Neural cell (in vitro differentiated cells): ENCODE data around the gene MAGI2. TPM values are rescaled to one million over a fixed set of nuclear protein-coding genes. Genes with fewer than 3 reads are reported as not detected.

Experiments
- H2AFZ ChIP-seq: fragments of 200-600, 300-800 bp; sonication (generic), shearing (Covaris generic); 2 replicates; pipeline ENCODE4 v1.6.0; 2014; ENCODE audit warnings: low read depth, mild to moderate bottlenecking, antibody characterized with exemption, low read length, moderate library complexity
- H3F3A ChIP-seq: fragments of 200-600 bp; shearing (Covaris generic); 2 replicates; pipeline ENCODE4 v1.6.1; 2016; ENCODE audit warnings: mild to moderate bottlenecking, moderate library complexity, mixed read lengths, antibody characterized with exemption, low read length; ENCODE audit not compliant: insufficient read depth, poor library complexity, severe bottlenecking
- H3K27ac ChIP-seq: fragments of 200-600, 300-800 bp; sonication (generic), shearing (Covaris generic); 2 replicates; pipeline ENCODE4 v1.5.1; 2014; ENCODE audit warnings: mild to moderate bottlenecking, low read length, moderate library complexity
- H3K27me3 ChIP-seq: fragments of 300-800, 200-600 bp; sonication (generic), shearing (Covaris generic); 2 replicates; pipeline ENCODE4 v1.6.0; 2014; ENCODE audit warnings: mild to moderate bottlenecking, low read depth, low read length, moderate library complexity; ENCODE audit not compliant: insufficient read depth
- H3K36me3 ChIP-seq: fragments of 300-800, 200-600 bp; sonication (generic), shearing (Covaris generic); 2 replicates; pipeline ENCODE4 v1.5.1; 2014; ENCODE audit warnings: mild to moderate bottlenecking, antibody characterized with exemption, low read length, moderate library complexity; ENCODE audit not compliant: insufficient read depth
- H3K4me2 ChIP-seq: fragments of 300-800, 200-600 bp; sonication (generic), shearing (Covaris generic); 2 replicates; pipeline ENCODE4 v1.6.0; 2014; ENCODE audit warnings: mild to moderate bottlenecking, low read length
- H3K4me3 ChIP-seq: fragments of 300-800, 200-600 bp; sonication (generic), shearing (Covaris generic); 2 replicates; pipeline ENCODE4 v1.5.1; 2014; ENCODE audit warnings: mild to moderate bottlenecking, low read length, moderate library complexity
- H3K79me2 ChIP-seq: fragments of 200-600 bp; shearing (Covaris generic); replicated peaks from 2 replicates; pipeline ENCODE4 v1.6.0; 2014; ENCODE audit warnings: mild to moderate bottlenecking, low read length, moderate library complexity; ENCODE audit not compliant: insufficient read depth
- H3K9ac ChIP-seq: fragments of 300-800, 200-600 bp; sonication (generic), shearing (Covaris generic); 2 replicates; pipeline ENCODE4 v1.6.1; 2016; ENCODE audit warnings: mild to moderate bottlenecking, low read length, mixed read lengths
- H3K9me2 ChIP-seq: fragments of 200-600 bp; shearing (Covaris generic); 2 replicates; pipeline ENCODE4 v1.6.1; 2016; ENCODE audit warnings: mild to moderate bottlenecking, low read length, mixed read lengths; ENCODE audit not compliant: insufficient read depth
- H3K9me3 ChIP-seq: fragments of 200-600, 300-800 bp; sonication (generic), shearing (Covaris generic); 2 replicates; pipeline ENCODE4 v1.6.1; 2016; ENCODE audit warnings: mild to moderate bottlenecking, mixed run types, low read length, moderate library complexity, mixed read lengths
- H4K20me1 ChIP-seq: fragments of 200-600 bp; shearing (Covaris generic); 2 replicates; pipeline ENCODE4 v1.6.1; 2016; ENCODE audit warnings: mild to moderate bottlenecking, mixed run types; ENCODE audit not compliant: insufficient read depth
- EP300 ChIP-seq: fragments of 450-650 bp; conservative IDR thresholded peaks from 2 replicates; pipeline ENCODE4 v1.6.1; 2014; ENCODE audit warnings: antibody characterized with exemption, mild to moderate bottlenecking, moderate library complexity; ENCODE audit not compliant: poor library complexity, severe bottlenecking
- EZH2 ChIP-seq: fragments of 200-600, 300-800 bp; shearing (Covaris generic), sonication (generic); IDR thresholded peaks from 2 replicates; pipeline ENCODE4 v1.6.1; 2014; ENCODE audit warnings: antibody characterized with exemption, low read length, borderline replicate concordance, mild to moderate bottlenecking; ENCODE audit not compliant: insufficient read depth, poor library complexity, severe bottlenecking
- MXI1 ChIP-seq: fragments of 450-650 bp; conservative IDR thresholded peaks from 2 replicates; pipeline ENCODE4 v1.6.1; 2014; ENCODE audit warnings: antibody characterized with exemption, mild to moderate bottlenecking; ENCODE audit not compliant: poor library complexity, severe bottlenecking
- POLR2AphosphoS5 ChIP-seq: IDR thresholded peaks from 2 replicates; pipeline ENCODE4 v1.6.1; 2012
- RAD21 ChIP-seq: fragments of 450-650 bp; conservative IDR thresholded peaks from 2 replicates; pipeline ENCODE4 v1.6.1; 2014; ENCODE audit warnings: antibody characterized with exemption, mild to moderate bottlenecking, moderate library complexity
- SMC3 ChIP-seq: fragments of 450-650 bp; conservative IDR thresholded peaks from 2 replicates; pipeline ENCODE4 v1.6.1; 2014; ENCODE audit warnings: antibody characterized with exemption, mild to moderate bottlenecking, moderate library complexity; ENCODE audit not compliant: poor library complexity
- TAF1 ChIP-seq: IDR thresholded peaks from 2 replicates; pipeline ENCODE4 v1.6.1; 2012; ENCODE audit warnings: low read depth
- polyA plus RNA-seq: library from polyadenylated mRNA; depleted of rRNA; stranded (reverse); fragments of >200 nt; gene quantifications from 2 replicates; pipeline ENCODE4 v1.2.3, GENCODE V29; 2014
- TF ChIP-seq, protein P1 (sequence below): IDR thresholded peaks from 2 replicates; pipeline ENCODE4 v1.6.1; 2012; ENCODE audit warnings: borderline replicate concordance
- TF ChIP-seq, protein P2 (sequence below): fragments of 450-650 bp; IDR thresholded peaks from 2 replicates; pipeline ENCODE4 v1.5.1; 2014; ENCODE audit warnings: antibody characterized with exemption, mild to moderate bottlenecking, moderate library complexity; ENCODE audit not compliant: poor library complexity, severe bottlenecking

MAGI2 gene
- polyA plus RNA-seq, 1 donor from 2014 or later: 19.3 TPM

DNA sequence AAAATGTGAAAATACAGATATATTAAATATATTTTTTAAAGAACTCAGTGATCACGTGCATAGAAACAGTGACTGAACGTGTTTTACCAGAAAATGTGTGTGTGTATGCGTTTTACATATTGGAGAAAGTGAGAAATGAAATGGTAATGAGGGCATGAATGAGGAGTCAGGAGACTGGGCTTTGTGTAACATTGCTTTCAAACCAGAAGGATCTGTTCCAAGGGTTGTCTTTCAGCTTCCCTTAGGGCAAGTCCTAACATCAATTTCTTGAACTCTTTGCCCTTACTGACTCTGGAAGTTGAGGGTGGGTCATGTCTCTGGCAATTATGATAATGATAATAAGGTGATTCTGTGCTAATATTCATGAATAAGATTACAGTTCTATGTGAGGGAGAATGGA is 1097.6 kb downstream of the MAGI2 start:
- Histone ChIP-seq H3K9me3 (no peaks in the 10 kb centered on the region), H3K36me3 (no peaks in the 10 kb centered on the region), H3K4me3 (no peak overlapping the region), H3K9ac (no peak overlapping the region), H3K9me2 (no peaks in the 10 kb centered on the region), H3K79me2 (no peaks in the 10 kb centered on the region), H3F3A (no peaks in the 10 kb centered on the region), H3K27me3 (no peaks in the 10 kb centered on the region), H4K20me1 (no peaks in the 10 kb centered on the region), H3K4me2 (no peak overlapping the region), H3K27ac (no peak overlapping the region), H2AFZ (no peak overlapping the region)
- TF ChIP-seq, protein P1, sequence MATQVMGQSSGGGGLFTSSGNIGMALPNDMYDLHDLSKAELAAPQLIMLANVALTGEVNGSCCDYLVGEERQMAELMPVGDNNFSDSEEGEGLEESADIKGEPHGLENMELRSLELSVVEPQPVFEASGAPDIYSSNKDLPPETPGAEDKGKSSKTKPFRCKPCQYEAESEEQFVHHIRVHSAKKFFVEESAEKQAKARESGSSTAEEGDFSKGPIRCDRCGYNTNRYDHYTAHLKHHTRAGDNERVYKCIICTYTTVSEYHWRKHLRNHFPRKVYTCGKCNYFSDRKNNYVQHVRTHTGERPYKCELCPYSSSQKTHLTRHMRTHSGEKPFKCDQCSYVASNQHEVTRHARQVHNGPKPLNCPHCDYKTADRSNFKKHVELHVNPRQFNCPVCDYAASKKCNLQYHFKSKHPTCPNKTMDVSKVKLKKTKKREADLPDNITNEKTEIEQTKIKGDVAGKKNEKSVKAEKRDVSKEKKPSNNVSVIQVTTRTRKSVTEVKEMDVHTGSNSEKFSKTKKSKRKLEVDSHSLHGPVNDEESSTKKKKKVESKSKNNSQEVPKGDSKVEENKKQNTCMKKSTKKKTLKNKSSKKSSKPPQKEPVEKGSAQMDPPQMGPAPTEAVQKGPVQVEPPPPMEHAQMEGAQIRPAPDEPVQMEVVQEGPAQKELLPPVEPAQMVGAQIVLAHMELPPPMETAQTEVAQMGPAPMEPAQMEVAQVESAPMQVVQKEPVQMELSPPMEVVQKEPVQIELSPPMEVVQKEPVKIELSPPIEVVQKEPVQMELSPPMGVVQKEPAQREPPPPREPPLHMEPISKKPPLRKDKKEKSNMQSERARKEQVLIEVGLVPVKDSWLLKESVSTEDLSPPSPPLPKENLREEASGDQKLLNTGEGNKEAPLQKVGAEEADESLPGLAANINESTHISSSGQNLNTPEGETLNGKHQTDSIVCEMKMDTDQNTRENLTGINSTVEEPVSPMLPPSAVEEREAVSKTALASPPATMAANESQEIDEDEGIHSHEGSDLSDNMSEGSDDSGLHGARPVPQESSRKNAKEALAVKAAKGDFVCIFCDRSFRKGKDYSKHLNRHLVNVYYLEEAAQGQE: no peak
- no peak for TF ChIP-seq EP300
- TF ChIP-seq, protein P2, sequence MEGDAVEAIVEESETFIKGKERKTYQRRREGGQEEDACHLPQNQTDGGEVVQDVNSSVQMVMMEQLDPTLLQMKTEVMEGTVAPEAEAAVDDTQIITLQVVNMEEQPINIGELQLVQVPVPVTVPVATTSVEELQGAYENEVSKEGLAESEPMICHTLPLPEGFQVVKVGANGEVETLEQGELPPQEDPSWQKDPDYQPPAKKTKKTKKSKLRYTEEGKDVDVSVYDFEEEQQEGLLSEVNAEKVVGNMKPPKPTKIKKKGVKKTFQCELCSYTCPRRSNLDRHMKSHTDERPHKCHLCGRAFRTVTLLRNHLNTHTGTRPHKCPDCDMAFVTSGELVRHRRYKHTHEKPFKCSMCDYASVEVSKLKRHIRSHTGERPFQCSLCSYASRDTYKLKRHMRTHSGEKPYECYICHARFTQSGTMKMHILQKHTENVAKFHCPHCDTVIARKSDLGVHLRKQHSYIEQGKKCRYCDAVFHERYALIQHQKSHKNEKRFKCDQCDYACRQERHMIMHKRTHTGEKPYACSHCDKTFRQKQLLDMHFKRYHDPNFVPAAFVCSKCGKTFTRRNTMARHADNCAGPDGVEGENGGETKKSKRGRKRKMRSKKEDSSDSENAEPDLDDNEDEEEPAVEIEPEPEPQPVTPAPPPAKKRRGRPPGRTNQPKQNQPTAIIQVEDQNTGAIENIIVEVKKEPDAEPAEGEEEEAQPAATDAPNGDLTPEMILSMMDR: no peak
- no peak for TF ChIP-seq EZH2
- TF ChIP-seq SMC3: no peak
- no peak for TF ChIP-seq RAD21
- no peak for TF ChIP-seq TAF1
- TF ChIP-seq MXI1: no peak
- TF ChIP-seq POLR2AphosphoS5: no peak

DNA sequence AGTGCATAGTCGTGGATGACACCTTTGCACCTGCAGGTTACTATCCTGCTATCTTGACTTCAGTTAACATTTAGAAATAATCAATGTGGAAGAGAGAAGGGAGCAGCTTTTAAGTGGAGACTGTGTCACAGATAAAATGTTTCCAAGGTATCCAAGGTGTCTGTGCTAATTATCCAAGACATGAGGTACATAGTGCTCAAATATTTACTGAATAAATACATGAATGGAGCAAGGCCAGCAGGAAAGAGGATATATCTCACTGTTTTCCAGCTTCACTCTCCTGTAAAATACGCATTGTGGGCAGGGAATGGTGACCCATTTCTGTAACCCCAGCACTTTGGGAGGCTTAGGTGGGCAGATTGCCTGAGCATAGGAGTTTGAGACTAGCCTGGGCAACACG is 1102.5 kb downstream of the MAGI2 start:
- no peak overlapping the region for H2AFZ ChIP-seq
- H3K27me3 ChIP-seq: no peaks in the 10 kb centered on the region
- no peak overlapping the region for H3K27ac ChIP-seq
- no peaks in the 10 kb centered on the region for H3F3A ChIP-seq
- no peaks in the 10 kb centered on the region for H3K79me2 ChIP-seq
- H3K4me2 ChIP-seq: no peak overlapping the region
- H3K4me3 ChIP-seq: no peak overlapping the region
- H3K9me2 ChIP-seq: no peaks in the 10 kb centered on the region
- no peak overlapping the region for H3K9ac ChIP-seq
- H3K36me3 ChIP-seq: no peaks in the 10 kb centered on the region
- no peaks in the 10 kb centered on the region for H3K9me3 ChIP-seq
- no peaks in the 10 kb centered on the region for H4K20me1 ChIP-seq
- TF ChIP-seq, protein P1: no peak
- TF ChIP-seq RAD21 (no peak), POLR2AphosphoS5 (no peak), EZH2 (no peak), TAF1 (no peak), MXI1 (no peak), SMC3 (no peak), EP300 (no peak)
- TF ChIP-seq, protein P2: no peak
